ENCODE results near the gene CFAP52.
A peak's percentile ranks its signal among the peaks of the same experiment; 100 is the strongest.
"Not testable (repeated sequence)": the region's sequence is repeated elsewhere in the genome, so short reads cannot be mapped to it uniquely, and the experiment has no call there.

CFAP52 gene

GRCh38 chr17:9571201-9571600, 5.2 kb upstream of the CFAP52 start:
- FAIRE-seq: no peak

- peak; percentile 59 for FAIRE-seq
Observed at GRCh38 chr17:9575381-9576101, 901 bp upstream of the CFAP52 start, which contains the start of gene STX8. Gene STX8, minus strand, starts transcription at chr17:9575820. Its CDS starts 12 bp downstream, at chr17:9575808.

GRCh38 chr17:9577373-9577709, 899 bp downstream of the CFAP52 start:
- FAIRE-seq: no peak

DNA sequence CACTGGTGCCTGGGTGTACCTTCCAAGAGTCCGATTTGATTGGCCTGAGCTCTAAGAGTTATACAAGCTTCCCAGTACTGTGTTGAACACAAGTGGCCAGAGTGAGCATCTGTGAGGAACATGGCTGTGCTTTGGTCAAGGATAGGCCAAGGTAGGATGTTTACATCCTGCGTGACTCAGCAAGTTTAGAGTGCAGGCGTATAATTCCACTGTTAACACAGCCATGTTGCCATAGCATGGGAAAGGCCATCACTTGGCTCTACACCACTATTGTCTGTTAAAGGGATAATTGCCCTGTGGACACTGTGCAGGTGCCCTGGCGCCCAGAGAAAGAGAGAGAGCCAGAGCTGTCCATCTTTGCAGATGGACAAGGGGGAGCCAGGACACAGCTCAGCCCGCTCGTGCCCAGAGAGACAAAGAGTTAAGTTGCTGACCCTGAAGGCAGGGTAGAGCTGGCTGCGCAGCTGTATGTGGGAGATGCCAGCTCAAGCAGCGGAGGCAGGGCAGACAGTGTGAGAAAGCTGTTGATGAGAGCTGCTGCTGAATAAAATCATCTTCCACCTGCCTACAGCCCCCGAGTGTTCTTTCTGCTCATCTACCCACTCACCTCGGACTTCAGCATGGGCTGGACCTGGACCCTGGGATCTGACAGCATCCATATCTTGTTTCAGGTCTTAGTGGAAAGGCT, 11.7 kb downstream of the CFAP52 start:
- FAIRE-seq: no peak

- FAIRE-seq: no peak
Observed at GRCh38 chr17:9594065-9594464, 17.6 kb downstream of the CFAP52 start.

DNA sequence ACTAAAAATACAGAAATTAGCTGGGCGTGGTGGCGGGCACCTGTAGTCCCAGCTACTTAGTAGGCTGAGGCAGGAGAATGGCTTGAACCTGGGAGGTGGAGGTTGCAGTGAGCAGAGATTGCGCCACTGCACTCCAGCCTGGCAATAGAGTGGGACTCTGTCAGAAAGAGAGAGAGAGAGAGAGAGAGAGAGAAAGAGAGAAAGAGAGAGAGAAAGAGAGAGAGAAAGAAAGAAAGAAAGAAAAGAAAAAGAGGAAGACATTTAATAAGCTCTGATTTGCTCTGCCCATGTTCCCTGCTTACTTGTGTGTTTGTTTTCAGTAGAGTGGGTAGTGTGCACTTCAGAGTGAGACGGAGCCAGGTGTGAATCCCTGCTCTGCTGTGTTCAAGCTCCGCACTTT, 21.2 kb downstream of the CFAP52 start:
- not testable (repeated sequence) for FAIRE-seq

DNA sequence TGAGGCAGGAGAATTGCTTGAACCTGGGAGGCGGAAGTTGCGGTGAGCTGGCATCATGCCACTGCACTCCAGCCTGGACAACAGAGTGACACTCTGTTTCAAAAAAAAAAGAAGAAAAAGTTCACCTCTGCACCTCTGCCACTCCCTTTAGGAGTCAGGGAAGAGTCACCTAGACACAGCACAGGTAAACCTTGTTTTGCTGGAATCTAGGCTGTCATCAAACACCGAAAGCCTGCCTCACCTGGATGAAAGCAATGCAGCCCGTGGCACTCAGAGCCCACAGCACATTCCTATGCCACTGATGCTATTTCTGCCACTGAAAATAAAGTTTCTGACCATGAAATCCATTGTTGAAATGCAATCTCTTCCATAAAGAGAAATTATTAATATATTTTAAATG, 22.2 kb downstream of the CFAP52 start:
- no peak for FAIRE-seq

- not testable (repeated sequence) for FAIRE-seq
Observed at GRCh38 chr17:9604583-9604982, 28.1 kb downstream of the CFAP52 start.

GRCh38 chr17:9606453-9606852, 30.0 kb downstream of the CFAP52 start:
- FAIRE-seq: no peak

DNA sequence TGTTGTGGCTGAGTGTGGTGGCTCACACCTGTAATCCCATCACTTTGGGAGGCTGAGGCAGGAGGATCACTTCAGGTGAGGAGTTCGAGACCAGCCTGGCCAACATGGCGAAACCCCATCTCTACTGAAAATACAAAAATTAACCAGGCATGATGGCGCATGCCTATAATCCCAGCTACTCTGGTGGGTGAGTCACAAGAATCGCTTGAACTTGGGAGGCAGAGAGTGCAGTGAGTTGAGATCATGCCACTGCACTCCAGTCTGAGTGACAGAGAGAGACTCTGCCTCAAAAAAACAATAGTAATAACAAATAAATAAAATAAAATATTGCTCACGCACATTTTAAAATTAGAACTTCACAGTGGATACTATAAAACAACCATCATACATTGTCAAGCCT, 30.6 kb downstream of the CFAP52 start:
- not testable (repeated sequence) for FAIRE-seq

DNA sequence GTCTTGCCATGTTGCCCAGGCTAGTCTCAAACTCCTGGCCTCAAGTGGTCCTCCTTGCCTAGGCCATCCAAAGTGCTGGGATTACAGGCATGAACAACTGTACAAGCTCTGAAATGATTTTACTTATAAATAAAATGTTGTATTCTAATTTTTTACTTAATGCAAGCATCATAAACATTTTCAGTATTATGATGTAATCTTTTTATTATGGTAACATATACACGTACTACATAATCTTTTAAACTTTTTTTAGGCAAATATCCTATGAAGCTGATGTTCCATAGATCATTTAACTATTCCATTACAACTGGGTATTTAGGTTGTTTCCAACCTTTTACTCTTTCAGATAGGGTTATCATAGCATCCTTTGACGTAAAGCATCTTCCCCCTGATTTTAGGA, 35.1 kb downstream of the CFAP52 start:
- no peak for FAIRE-seq

DNA sequence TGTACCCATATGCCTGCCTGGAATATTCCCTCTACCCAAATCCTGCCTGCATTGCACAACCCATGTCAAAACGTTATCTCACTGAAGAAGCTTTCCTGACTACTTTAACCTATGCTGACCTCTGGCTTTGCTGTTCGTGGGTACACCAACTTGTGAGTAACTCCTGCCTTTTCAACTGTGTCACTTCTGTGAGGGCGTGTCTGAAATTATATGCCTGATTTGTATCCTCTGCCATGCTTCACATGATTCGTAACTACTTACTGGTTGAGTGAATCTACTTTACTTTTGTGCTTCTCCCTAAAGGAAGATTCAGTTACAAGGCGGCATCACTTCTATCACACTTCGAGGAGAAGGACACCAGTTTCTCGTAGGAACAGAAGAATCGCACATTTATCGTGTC, 35.6 kb downstream of the CFAP52 start:
- no peak for FAIRE-seq

- no peak for FAIRE-seq
Observed at GRCh38 chr17:9615486-9615885, 39.0 kb downstream of the CFAP52 start.

GRCh38 chr17:9622961-9623360, 46.5 kb downstream of the CFAP52 start:
- no peak for FAIRE-seq

- no peak for FAIRE-seq
Observed at GRCh38 chr17:9628509-9628908, 52.1 kb downstream of the CFAP52 start.

DNA sequence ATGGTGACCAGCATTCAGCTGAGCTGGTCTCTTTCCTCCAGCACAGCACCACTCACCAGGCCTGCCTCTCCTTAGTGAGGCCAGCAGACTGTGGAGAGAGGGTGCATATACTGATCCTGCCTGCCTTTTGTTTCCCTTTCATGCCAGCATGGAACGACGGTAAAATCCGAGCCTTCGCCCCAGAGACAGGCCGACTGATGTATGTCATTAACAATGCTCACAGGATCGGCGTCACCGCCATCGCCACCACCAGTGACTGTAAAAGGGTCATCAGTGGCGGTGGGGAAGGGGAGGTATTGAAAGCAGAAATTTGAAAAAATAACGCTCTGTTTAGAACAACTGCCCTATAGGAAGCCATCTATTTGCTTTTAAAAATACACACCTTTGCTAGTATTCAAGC, 56.3 kb downstream of the CFAP52 start:
- no peak for FAIRE-seq

DNA sequence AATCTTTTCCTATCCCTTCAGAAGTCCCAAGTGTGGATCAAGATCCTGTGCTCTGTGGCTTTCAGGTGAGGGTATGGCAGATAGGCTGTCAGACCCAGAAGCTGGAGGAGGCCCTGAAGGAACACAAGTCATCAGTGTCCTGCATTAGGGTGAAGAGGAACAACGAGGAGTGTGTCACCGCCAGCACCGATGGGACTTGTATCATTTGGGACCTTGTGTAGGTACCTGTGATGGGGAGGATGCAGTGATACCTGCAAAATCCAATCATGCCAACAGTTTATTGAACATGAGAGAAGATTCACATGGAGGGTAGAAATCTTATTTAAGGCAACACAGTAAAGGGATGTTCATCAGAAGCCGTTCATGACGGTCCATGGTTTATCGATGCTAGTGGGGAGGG, 58.9 kb downstream of the CFAP52 start:
- no peak for FAIRE-seq

GRCh38 chr17:9636501-9636900, 60.1 kb downstream of the CFAP52 start:
- FAIRE-seq: no peak

GRCh38 chr17:9640388-9640787, 63.9 kb downstream of the CFAP52 start:
- FAIRE-seq: not testable (repeated sequence)

DNA sequence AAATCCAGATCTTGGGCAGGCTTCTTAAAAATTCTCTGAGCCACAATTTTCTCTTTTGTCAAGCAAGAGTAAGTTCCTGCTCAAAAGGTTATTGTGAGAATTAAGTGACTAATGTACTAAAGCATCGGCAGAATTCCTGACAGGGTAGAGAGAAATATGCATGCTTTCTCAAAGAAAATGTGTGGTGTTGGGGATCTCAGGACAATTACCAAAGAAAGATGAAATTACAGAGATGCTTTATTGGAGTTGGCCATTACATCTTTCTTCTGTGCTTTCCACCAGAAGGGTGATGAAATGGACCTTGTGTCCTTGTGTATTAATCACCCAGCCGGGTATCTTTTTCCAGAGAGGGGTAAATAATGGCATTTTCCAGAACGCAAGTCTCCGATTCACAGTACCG, 67.2 kb downstream of the CFAP52 start:
- FAIRE-seq: no peak

GRCh38 chr17:9644910-9645751, 68.7 kb downstream of the CFAP52 start, which contains the start of gene USP43:
Gene USP43, plus strand, starts transcription at chr17:9645517. Its CDS starts 116 bp downstream, at chr17:9645633.
- no peak for FAIRE-seq

- no peak for FAIRE-seq
Observed at GRCh38 chr17:9645851-9646545, 69.6 kb downstream of the CFAP52 start.

DNA sequence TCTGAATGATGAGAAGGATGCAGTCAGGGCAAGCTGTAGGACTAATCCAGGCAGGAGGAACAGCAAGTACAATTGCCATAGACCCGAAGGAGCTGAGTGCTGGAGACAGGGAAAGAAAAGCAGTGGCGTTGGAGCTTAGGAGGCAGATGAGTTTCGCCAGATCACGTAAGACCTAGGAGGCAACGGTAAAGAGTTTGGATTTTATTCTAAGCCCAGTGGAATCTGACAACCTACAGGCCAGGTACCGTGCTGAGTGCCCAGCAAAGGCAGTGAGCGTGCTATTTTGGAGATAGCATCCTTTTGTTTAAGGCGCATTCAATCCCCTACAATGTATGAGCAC, 70.1 kb downstream of the CFAP52 start:
- FAIRE-seq: no peak
